Keratinocyte (primary cell): ENCODE results near the gene LYPD8. TPM values are rescaled to one million over a fixed set of nuclear protein-coding genes. Genes with fewer than 3 reads are reported as not detected.

Experiments used
- DNase-seq: peaks from one replicate; pipeline ENCODE4 v3.0.0-alpha.2; 2011; ENCODE audit warnings: low read depth, missing footprints, low spot score
- FAIRE-seq: peaks from 2 replicates; lab custom pipeline; 2011; peaks lifted over from hg19 to GRCh38; lab: Jason Lieb, UNC
- H2AFZ ChIP-seq: 2 replicates; pipeline ENCODE4 v1.6.0; 2012; ENCODE audit warnings: low read length, control low read depth, inconsistent platforms; ENCODE audit not compliant: control insufficient read depth
- H3K27ac ChIP-seq: 2 replicates; pipeline ENCODE4 v1.5.1; 2011; ENCODE audit warnings: low read length; ENCODE audit not compliant: control insufficient read depth, insufficient read depth
- H3K27me3 ChIP-seq: 3 replicates; pipeline ENCODE4 v1.6.0; 2011; ENCODE audit warnings: low read length; ENCODE audit not compliant: control insufficient read depth, insufficient read depth; ENCODE audit errors: extremely low read depth
- H3K36me3 ChIP-seq, 2 experiments: 2 replicates in 1 of 2; 3 replicates in 1 of 2; pipeline ENCODE4 v1.5.1; 2011; ENCODE audit warnings: low read length in 2 of 2, mild to moderate bottlenecking in 1 of 2; ENCODE audit not compliant: control insufficient read depth in 2 of 2, insufficient read depth in 2 of 2; ENCODE audit errors: extremely low read depth in 1 of 2
- H3K4me1 ChIP-seq: 3 replicates; pipeline ENCODE4 v1.5.1; 2011; ENCODE audit warnings: low read length; ENCODE audit not compliant: control insufficient read depth, insufficient read depth; ENCODE audit errors: extremely low read depth
- H3K4me2 ChIP-seq: 3 replicates; pipeline ENCODE4 v1.6.0; 2011; ENCODE audit warnings: low read depth, low read length; ENCODE audit not compliant: control insufficient read depth, insufficient read depth; ENCODE audit errors: extremely low read depth
- H3K4me3 ChIP-seq, 3 experiments: fragments of 200-600 bp in 1 of 3; sonication (generic) in 1 of 3; 2 replicates in 2 of 3; 3 replicates in 1 of 3; pipeline ENCODE4 v1.5.1; 2011 to 2016; ENCODE audit warnings: low read length in 3 of 3, mild to moderate bottlenecking in 3 of 3, control low read depth in 2 of 3, inconsistent platforms in 1 of 3, low read depth in 1 of 3, mixed read lengths in 1 of 3, mixed run types in 1 of 3, moderate library complexity in 1 of 3; ENCODE audit not compliant: control insufficient read depth in 2 of 3, insufficient read depth in 2 of 3; ENCODE audit errors: extremely low read depth in 1 of 3
- H3K79me2 ChIP-seq: 2 replicates; pipeline ENCODE4 v1.6.0; 2012; ENCODE audit warnings: low read length; ENCODE audit not compliant: control insufficient read depth, insufficient read depth
- H3K9ac ChIP-seq: 3 replicates; pipeline ENCODE4 v1.6.0; 2011; ENCODE audit warnings: low read length; ENCODE audit not compliant: control insufficient read depth, insufficient read depth; ENCODE audit errors: extremely low read depth
- H3K9me1 ChIP-seq: 3 replicates; pipeline ENCODE4 v1.6.0; 2011; ENCODE audit warnings: low read length; ENCODE audit not compliant: control insufficient read depth, insufficient read depth; ENCODE audit errors: extremely low read depth
- H3K9me3 ChIP-seq: 2 replicates; pipeline ENCODE4 v1.5.1; 2012; ENCODE audit warnings: low read depth, low read length; ENCODE audit not compliant: control insufficient read depth
- H4K20me1 ChIP-seq: 3 replicates; pipeline ENCODE4 v1.6.0; 2011; ENCODE audit warnings: low read length; ENCODE audit not compliant: control insufficient read depth, insufficient read depth; ENCODE audit errors: extremely low read depth
- CTCF ChIP-seq, 3 experiments: IDR thresholded peaks in 1 of 3; conservative IDR thresholded peaks in 1 of 3; optimal IDR thresholded peaks in 1 of 3; 2 replicates in 2 of 3; 3 replicates in 1 of 3; pipeline versions ENCODE3 to v1.5.1; 2011; ENCODE audit warnings: low read length in 3 of 3, mild to moderate bottlenecking in 3 of 3, moderate library complexity in 2 of 3, control low read depth in 1 of 3, inconsistent platforms in 1 of 3; ENCODE audit not compliant: insufficient read depth in 2 of 3; ENCODE audit errors: extremely low read depth in 1 of 3
- EZH2 ChIP-seq: IDR thresholded peaks from one replicate; pipeline ENCODE4 v1.6.1; 2012; ENCODE audit warnings: inconsistent platforms, mild to moderate bottlenecking, low read length, moderate library complexity
- dilution Hi-C: fragments of 300-500 bp; cut with MboI; formaldehyde crosslinking; loops from one replicate; pipeline ENCODE4 v1.7.0; 2020; ENCODE audit warnings: low sequenced_read_pairs; ENCODE audit not compliant: extremely low pct_ligation_motif_present
- polyA plus RNA-seq, 5 experiments: library from polyadenylated mRNA; depleted of rRNA in 3 of 5; stranded (reverse) in 3 of 5; stranded (forward) in 1 of 5; unstranded in 1 of 5; fragments of >200 nt; gene quantifications; 1 replicate in 1 of 5; 2 replicates in 3 of 5; 3 replicates in 1 of 5; pipeline versions ENCODE4 v1.2.1 to v1.2.3, GENCODE V29; 2011 to 2012; ENCODE audit warnings: missing spikeins in 2 of 5, low read depth in 1 of 5, low replicate concordance in 1 of 5

The LYPD8 gene
- polyA plus RNA-seq, 1 donor (not counting 4 experiments of a cell fraction or from before 2014, with no cell fraction given): not detected

GRCh38 chr1:248710305-248710900 lies 45.2 kb downstream of the LYPD8 start:
- no peaks in the 10 kb centered on the region for H3K4me1 ChIP-seq
- no peak overlapping the region for H3K9ac ChIP-seq
- FAIRE-seq: no peak
- no peaks in the 10 kb centered on the region for H3K79me2 ChIP-seq
- no peak for TF ChIP-seq EZH2
- TF ChIP-seq CTCF (optimal IDR thresholded peaks at IDR 0.05 in 1 of 3, IDR thresholded peaks at IDR 0.05 in 1 of 3, conservative IDR thresholded peaks at IDR 0.05 in 1 of 3; ENCODE audit: extremely low read depth in 1 of 3, insufficient read depth in 2 of 3, low read length in 3 of 3): no peak
- no peaks in the 10 kb centered on the region for H3K36me3 ChIP-seq
- H3K27me3 ChIP-seq: no peaks in the 10 kb centered on the region
- dilution Hi-C loops: no loop called here
- no peak overlapping the region for H3K4me3 ChIP-seq
- H3K9me1 ChIP-seq: no peaks in the 10 kb centered on the region
- DNase-seq: no peak
- H3K9me3 ChIP-seq: peaks cover 3% of the 10 kb centered on the region
- no peak overlapping the region for H2AFZ ChIP-seq
- H3K4me2 ChIP-seq: no peak overlapping the region
- no peaks in the 10 kb centered on the region for H4K20me1 ChIP-seq
- H3K27ac ChIP-seq: no peak overlapping the region

- FAIRE-seq: no peak
- H3K4me2 ChIP-seq: no peak overlapping the region
- no peaks in the 10 kb centered on the region for H3K36me3 ChIP-seq
- H3K27me3 ChIP-seq: no peaks in the 10 kb centered on the region
- no peak for DNase-seq
- H3K9me1 ChIP-seq: no peaks in the 10 kb centered on the region
- H2AFZ ChIP-seq: no peak overlapping the region
- no peaks in the 10 kb centered on the region for H3K4me1 ChIP-seq
- H3K9ac ChIP-seq: no peak overlapping the region
- no peak for TF ChIP-seq CTCF (optimal IDR thresholded peaks at IDR 0.05 in 1 of 3, IDR thresholded peaks at IDR 0.05 in 1 of 3, conservative IDR thresholded peaks at IDR 0.05 in 1 of 3; ENCODE audit: extremely low read depth in 1 of 3, insufficient read depth in 2 of 3, low read length in 3 of 3)
- no peak for TF ChIP-seq EZH2
- H3K79me2 ChIP-seq: no peaks in the 10 kb centered on the region
- H3K4me3 ChIP-seq: no peak overlapping the region
- H3K27ac ChIP-seq: no peak overlapping the region
- dilution Hi-C loops: no loop called here
- no peaks in the 10 kb centered on the region for H3K9me3 ChIP-seq
- H4K20me1 ChIP-seq: no peaks in the 10 kb centered on the region
Observed at GRCh38 chr1:248704606-248705005, 51.0 kb downstream of the LYPD8 start.
